WI38 (cell line): ENCODE measurements around the gene CXCR2.
A peak's percentile ranks its signal among the peaks of the same experiment; 100 is the strongest.

ENCODE experiments used
- H3K4me3 ChIP-seq: 2 replicates; pipeline ENCODE4 v1.5.1; 2011; ENCODE audit warnings: low read depth, mild to moderate bottlenecking, control low read depth, low read length
- TF ChIP-seq, protein P1 (sequence below): IDR thresholded peaks from 2 replicates; pipeline ENCODE4 v1.5.1; 2012; ENCODE audit warnings: low read depth, mild to moderate bottlenecking, control low read depth, low read length

Gene CXCR2

DNA sequence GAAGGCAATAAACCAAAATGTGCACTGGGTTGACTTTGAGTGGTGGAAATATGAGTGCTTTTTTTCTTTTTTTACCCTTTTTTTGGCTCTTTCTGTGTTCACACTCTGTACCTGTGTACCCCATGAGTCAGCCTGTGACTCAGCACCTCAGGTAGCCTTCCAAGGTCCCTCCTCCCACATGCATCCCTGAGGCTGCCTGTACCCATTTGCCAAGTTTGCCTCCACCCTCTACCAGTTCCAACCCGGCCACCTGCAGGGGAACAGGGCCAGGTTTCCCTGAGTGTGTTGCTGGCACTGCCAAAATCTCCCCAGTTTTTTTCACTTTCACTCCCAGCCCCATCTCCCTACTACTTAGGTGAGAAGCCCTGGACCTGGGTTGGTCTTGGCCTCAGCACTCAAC is 26.9 kb downstream of the CXCR2 start:
- TF ChIP-seq, protein P1, sequence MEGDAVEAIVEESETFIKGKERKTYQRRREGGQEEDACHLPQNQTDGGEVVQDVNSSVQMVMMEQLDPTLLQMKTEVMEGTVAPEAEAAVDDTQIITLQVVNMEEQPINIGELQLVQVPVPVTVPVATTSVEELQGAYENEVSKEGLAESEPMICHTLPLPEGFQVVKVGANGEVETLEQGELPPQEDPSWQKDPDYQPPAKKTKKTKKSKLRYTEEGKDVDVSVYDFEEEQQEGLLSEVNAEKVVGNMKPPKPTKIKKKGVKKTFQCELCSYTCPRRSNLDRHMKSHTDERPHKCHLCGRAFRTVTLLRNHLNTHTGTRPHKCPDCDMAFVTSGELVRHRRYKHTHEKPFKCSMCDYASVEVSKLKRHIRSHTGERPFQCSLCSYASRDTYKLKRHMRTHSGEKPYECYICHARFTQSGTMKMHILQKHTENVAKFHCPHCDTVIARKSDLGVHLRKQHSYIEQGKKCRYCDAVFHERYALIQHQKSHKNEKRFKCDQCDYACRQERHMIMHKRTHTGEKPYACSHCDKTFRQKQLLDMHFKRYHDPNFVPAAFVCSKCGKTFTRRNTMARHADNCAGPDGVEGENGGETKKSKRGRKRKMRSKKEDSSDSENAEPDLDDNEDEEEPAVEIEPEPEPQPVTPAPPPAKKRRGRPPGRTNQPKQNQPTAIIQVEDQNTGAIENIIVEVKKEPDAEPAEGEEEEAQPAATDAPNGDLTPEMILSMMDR = no peak
- no peak overlapping the region for H3K4me3 ChIP-seq

DNA sequence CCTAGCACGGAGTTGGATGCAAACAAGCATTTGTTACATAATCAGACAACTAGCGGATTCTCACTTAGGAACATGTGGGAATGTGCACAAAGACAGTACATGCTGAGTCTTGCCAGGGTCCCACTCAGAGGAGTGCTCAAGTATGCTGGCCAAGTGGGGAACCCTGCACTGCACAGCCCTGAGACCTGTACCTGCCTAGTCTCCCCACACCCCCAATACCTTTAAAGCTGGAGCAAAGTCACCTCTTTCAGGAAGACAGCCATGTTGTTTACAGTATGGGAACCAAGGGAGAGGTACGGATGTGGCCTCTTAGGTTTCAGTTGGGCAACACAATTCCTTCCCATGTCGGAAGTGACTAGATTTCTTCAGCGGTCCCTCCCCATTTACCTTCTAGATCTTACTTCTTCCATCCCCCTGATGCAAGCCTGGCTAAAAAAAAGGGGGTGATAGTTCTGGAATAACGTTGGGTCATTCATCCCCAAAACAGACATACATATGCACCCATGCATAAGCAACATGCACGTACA is 30.2 kb downstream of the CXCR2 start:
- H3K4me3 ChIP-seq = no peak overlapping the region
- TF ChIP-seq, protein P1 = no peak

DNA sequence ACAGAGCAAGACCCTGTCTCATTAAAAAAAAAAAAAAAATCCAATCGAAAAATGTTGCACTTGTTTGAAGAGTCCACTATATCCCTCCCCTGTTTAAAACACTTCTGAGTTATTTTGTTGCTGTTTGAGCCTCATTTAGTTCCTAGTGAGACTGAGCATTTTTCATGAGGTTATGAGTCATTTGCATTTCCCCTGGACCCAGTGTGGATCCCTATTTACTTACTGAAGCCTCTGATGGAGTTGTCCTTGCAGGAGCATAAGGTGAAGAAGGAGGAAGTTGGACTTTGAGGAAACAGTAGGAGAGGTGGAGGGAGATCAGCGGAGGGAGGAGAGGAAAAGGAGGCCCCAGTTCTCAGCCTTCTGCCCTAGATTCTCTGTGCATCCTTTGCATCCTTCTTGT is 35.8 kb downstream of the CXCR2 start:
- TF ChIP-seq, protein P1 = no peak
- H3K4me3 ChIP-seq = no peak overlapping the region

DNA sequence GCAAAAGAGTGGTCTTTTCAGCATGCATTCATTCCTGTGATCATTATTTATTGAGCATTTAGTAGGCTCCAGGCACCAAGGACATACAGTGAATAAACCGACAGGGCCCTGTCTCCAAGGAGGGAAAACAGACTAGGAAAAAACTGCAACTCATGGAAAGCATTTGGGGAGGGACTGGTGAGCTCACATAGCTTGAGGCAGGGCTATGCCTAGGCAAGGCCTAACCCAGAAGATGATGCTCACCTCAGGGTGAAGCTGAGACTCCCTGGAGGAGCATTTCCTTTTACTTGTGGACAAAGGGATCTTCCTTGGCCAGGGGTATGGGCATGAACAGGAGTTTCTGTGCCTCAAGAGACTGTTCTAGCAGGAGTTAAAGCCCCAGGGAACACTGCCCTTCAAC is 37.0 kb downstream of the CXCR2 start:
- no peak overlapping the region for H3K4me3 ChIP-seq
- TF ChIP-seq, protein P1 = no peak

DNA sequence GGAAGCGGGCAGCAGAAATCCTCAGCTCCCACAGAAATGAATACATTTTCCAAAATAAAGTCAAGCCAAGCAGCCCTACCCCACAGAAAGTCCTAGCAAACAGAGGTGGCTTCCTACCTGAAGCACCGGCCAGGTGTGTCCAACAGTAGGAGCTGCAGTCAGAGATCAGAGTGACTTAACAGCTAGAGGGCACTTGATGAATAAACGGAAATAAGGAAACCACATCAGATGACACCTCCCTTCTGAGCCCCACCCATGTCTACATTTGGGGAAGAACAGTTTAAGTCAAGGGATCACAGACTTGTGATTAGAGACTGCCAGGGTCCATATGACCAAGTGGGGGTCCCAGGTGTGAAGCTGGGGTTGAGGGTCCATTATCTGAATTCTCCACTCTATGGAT is 41.0 kb downstream of the CXCR2 start, which contains the start of gene CXCR1:
Gene CXCR1, minus strand, starts transcription at position 172 of the 400 bp plus-strand sequence. CDS start 1,751 bp downstream, outside the sequence.
- TF ChIP-seq, protein P1 = no peak
- no peak within 1 kb of the TSS for H3K4me3 ChIP-seq

DNA sequence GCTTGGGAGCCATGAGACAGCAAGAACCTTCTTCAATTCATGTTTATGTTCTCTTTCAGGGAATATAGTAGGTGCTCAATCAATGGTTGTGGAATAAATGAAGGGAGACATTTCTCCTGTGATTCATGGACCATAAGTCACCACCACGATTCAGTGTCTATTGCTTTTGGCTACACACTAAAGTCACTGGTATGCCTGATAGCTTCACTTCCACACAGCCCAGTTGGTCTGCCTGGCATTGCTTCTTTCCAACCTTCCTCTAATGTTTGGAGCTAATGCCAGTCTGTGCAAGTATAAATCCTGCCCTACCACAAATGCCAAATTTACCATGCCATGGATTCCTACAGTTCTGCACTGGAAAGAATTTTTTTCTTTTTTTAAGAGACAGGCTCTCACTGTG is 42.2 kb downstream of the CXCR2 start:
- no peak overlapping the region for H3K4me3 ChIP-seq
- TF ChIP-seq, protein P1 = no peak

DNA sequence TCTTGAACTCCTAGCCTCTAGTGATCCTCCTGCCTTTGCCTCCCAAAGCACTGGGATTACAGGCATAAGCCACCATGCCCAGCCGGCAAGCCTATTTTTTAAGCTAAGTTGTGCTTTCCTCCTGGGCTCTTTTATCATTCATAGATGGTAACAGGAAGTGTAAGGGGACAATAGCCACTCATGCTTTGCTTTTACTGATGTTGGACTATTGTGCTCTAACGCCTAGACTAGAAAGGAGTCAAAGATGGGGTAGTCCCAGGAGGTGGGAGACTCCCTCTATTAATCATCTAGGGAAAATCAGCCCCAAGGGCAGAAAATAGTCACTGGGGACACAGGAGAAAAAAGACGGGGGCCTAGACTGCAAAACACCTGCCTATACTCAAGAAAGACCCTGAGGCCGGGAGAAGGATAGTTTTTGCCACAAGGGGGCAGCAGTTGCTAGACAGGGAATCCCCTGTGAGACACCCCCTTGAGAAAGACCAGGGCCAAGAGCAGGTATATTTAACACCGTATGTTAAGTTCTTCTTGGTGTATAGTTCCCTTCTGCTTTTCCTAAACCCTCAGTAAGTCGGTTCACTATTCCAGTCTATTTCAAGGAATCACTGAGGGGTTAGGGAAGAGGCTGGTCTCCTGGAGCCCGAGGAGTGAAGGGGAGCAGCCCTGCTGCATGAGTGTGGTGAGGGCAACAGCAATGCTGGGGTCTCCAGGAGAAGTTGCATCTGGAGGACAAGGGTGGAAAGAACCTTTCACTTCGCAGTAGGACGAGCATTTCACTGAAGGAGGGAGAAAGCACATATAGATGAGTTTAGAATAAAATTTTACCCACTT is 43.0 kb downstream of the CXCR2 start:
- TF ChIP-seq, protein P1 = peak; percentile 64

More for the DNA sequence above, 43.0 kb downstream of the CXCR2 start:
- no peak overlapping the region for H3K4me3 ChIP-seq
